GM19193 (cell line): ENCODE measurements around the gene ATP1A2.

Experiments used
- POLR2A ChIP-seq: IDR thresholded peaks from 4 replicates; pipeline ENCODE4 v1.6.1; 2011; ENCODE audit not compliant: insufficient read depth, insufficient read length; ENCODE audit errors: extremely low read depth

ATP1A2 gene

GRCh38 chr1:160107512-160107911 lies 8.0 kb upstream of the ATP1A2 start:
- TF ChIP-seq POLR2A = no peak

GRCh38 chr1:160108888-160109662 lies 6.5 kb upstream of the ATP1A2 start:
- no peak for TF ChIP-seq POLR2A

- TF ChIP-seq POLR2A = no peak
Observed at GRCh38 chr1:160109686-160110085, 5.9 kb upstream of the ATP1A2 start.

- TF ChIP-seq POLR2A = no peak
Observed at GRCh38 chr1:160112357-160112756, 3.2 kb upstream of the ATP1A2 start.

GRCh38 chr1:160113407-160113806 lies 2.2 kb upstream of the ATP1A2 start:
- no peak for TF ChIP-seq POLR2A

- no peak for TF ChIP-seq POLR2A
Observed at GRCh38 chr1:160114085-160114484, 1.5 kb upstream of the ATP1A2 start.

GRCh38 chr1:160116283-160117147 lies 956 bp downstream of the ATP1A2 start:
- TF ChIP-seq POLR2A = no peak

GRCh38 chr1:160117300-160117699 lies 1.7 kb downstream of the ATP1A2 start:
- no peak for TF ChIP-seq POLR2A

- no peak for TF ChIP-seq POLR2A
Observed at GRCh38 chr1:160117709-160118183, 2.2 kb downstream of the ATP1A2 start.

- no peak for TF ChIP-seq POLR2A
Observed at GRCh38 chr1:160118928-160119327, 3.4 kb downstream of the ATP1A2 start.

- no peak for TF ChIP-seq POLR2A
Observed at GRCh38 chr1:160120797-160121196, 5.2 kb downstream of the ATP1A2 start.

GRCh38 chr1:160121388-160121787 lies 5.8 kb downstream of the ATP1A2 start:
- no peak for TF ChIP-seq POLR2A

- TF ChIP-seq POLR2A = no peak
Observed at GRCh38 chr1:160122978-160123495, 7.5 kb downstream of the ATP1A2 start.

- TF ChIP-seq POLR2A = no peak
Observed at GRCh38 chr1:160123726-160124125, 8.2 kb downstream of the ATP1A2 start.

- no peak for TF ChIP-seq POLR2A
Observed at GRCh38 chr1:160124705-160125478, 9.3 kb downstream of the ATP1A2 start.
